Measurements from ENCODE around the gene VWA3A.
A peak's percentile ranks its signal among the peaks of the same experiment; 100 is the strongest.
"Not testable (repeated sequence)": the region's sequence is repeated elsewhere in the genome, so short reads cannot be mapped to it uniquely, and the experiment has no call there.

VWA3A gene

DNA sequence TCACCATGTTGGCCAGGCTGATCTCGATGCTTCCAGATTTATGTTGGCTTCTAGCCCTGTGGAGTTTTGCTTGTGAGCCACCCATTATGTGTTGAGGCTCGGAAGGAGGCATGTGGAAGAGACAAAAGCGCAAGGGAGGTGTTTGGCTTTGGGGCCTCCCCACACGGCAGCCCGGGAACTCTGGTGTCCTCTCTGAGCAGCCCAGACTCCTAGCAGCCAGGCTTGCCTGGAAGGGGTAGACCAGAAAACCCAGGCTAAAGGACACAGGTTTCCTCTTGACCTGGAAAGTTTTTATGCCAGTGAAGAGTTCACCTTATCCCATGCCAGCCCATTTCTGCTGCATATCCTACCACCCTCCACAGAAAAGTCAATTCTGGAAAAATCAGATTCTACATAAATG lies 91.0 kb downstream of the VWA3A start:
- no peak for DNase-seq (ENCODE audit: low spot score)

DNA sequence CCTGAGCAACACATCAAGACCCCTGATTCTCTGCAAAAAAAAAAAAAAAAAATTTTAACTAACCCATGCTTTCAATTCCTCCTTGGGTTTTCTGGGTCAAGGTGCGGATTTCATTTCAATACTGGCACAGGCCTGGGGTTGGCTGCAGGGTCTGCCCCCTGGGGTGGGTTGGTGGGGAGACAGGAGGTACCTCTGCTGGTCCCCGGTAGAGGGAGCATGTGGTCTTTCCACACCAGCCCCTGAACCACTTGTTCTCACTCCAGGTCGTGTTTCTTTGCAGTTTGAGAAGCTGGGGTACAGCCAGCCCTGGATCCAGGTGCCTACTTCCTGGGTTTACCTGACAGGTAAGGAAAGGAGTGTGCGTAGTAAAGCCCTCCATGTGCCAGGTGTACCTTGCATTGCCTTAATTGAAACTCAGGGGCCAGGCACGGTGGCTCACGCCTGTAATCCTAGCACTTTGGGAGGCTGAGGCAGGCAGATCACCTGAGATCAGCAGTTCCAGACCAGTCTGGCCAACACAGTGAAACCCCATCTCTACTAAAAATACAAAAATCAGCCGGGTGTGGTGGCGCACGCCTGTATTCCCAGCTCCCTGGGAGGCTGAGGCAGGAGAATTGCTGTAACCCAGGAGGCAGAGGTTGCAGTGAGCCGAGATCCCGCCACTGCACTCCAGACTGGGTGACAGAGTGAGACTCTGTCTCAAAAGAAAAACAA lies 91.7 kb downstream of the VWA3A start:
- no peak for DNase-seq (ENCODE audit: low spot score)

DNA sequence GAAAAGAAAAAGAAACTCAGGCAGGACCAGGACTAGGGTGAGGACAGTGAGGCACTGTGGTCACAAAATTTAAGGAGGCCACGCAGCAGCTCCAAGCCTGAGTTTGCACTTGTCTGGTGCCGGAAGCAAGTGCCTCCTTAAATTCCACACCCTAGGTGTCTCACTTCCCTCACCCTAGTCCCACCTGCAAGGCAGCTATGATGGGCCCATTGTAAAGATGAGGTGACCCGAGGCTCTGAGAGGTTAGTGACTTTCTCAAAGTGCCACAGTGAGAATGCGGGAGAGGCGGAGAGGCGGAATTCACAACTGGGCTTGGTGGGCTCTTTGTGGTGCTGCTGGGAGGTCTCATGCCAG lies 92.3 kb downstream of the VWA3A start:
- DNase-seq (ENCODE audit: low spot score), result no peak

DNA sequence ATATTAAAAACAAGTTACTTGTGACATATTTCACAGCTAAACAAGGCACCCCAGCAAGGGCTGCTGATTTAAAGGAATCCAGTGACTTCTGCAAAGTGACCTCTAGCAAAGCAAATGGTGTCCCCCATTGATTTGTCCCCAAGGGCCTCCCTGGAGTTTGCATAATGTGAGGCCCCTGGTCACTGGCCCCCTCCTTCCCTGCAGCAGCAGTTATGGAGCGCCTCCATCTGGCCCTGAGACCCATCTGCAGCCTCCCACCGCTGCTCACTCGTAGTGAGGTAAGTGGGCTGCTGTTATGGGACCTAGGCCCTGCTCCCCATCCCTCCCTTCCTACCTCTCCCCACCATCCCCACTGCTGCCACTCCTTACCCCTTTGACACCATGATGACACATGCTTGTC lies 94.2 kb downstream of the VWA3A start:
- DNase-seq (ENCODE audit: low spot score), result no peak

DNA sequence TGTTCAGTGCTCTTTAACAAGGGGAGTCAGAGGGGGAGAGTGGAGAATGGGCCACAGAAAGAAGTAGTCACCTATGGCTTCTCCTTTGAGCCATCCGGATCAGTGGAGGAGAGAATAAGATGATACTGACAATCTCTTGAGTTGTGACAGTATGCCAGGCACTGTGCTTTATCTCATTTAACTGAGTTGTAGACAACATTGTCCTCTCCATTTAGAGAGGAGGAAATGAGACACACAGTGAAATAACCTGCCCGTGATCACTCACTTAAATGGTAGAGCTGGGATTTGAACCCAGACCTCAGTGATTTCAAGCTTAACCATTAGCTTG lies 95.9 kb downstream of the VWA3A start:
- DNase-seq (ENCODE audit: low spot score), result no peak

DNA sequence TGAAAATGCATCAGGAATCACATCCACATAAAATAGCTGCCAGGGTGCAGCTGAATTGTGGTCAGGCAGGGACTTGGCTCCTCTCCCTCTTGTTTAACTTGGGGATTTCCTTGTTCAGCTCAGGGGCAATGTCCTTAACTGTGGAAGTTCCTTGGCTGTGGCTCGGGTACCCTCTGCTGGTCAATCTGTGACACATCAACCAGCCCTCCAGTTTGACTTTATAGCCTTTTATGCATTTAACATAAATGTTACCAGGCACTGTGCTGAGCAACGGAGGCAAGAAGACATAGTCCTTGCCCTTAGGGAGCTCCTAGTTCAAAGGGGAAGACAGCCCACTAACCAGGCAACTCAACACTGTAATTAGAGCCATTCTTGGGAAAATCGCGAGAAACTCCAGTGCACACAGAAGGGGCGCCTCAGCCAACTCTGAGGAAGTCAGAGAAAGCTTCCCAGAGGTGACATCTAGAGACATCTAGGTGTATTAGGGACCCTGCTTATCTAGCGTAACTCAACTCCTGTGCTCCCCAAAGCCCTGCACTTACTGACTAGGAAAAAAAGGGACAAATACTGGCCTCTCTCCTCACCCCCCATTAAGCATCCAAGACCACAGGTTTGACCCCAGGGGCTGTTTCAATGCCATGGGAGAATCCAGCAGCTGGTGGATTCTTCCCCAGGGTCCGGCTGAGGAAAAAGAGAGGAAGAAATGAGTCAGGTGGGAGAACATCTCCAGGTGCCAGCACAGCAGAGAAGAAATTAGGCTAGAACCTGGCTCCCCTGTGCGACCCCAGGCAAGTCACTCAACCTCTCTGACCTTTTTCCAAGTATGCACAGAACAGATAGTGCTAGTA lies 96.5 kb downstream of the VWA3A start:
- DNase-seq (ENCODE audit: low spot score), result peak; percentile 96

DNA sequence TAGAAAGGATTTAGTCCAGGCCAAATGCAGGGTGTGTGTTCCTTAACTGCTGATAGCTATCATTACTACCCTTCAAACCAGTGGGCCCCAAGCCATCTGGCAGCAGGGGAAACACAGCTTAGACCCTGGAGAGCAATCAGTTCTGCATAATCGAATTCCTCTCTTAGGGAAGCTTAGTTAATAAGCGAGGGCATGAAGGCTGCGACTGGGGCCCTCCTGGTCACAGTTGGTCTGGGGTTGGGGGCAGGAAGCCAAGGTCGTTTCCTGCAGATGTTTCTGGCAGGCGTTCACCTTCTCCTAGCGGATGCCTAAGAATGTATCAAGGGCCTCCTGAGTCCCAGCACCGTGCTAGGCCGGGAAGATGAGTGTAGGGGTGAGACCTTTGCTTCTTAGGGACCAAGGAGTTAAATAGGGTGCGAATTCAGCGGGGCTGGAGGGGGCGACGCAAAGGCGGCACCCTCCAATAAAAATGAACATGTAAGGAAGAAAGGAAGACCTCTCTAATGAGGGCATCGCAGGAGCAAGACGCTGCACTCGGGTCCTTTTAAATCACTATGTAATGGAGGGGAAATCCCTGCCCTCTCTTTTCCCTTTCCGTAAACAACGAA lies 97.2 kb downstream of the VWA3A start:
- DNase-seq (ENCODE audit: low spot score), result peak; percentile 43

DNA sequence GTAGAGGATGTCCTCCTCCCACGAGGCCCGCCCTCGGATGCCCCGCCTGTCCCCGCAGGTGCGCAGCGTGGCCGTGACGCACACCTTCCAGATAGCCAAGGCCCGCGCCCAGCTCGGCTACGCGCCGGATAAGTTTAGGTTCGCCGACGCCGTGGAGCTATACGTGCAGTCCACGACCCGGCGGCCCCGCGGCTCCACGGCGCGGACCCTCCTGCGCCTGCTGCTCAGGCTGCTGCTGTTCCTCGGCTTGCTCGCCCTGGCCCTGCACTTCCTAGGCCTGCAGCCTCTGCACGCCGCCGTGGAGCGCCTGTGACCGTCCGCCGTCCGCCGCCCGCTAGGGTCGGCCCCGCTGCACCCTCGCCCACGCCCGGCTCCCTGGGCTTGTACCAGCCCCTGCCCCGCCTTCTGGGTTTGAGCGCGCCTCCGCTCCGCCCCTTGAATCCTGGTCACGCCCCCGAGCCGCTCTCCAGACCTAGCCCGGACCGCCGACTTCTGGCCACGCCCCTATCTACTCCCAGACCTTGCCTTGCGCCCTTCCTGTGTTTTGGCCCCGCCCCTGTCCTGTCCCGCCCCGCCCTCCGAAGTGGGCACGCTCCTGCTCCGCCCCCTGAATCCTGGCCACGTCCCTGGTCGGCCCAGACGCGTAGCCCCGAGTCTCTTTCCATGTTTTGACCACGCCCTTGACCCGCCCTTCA lies 97.9 kb downstream of the VWA3A start:
- peak; percentile 69 for DNase-seq (ENCODE audit: low spot score)

DNA sequence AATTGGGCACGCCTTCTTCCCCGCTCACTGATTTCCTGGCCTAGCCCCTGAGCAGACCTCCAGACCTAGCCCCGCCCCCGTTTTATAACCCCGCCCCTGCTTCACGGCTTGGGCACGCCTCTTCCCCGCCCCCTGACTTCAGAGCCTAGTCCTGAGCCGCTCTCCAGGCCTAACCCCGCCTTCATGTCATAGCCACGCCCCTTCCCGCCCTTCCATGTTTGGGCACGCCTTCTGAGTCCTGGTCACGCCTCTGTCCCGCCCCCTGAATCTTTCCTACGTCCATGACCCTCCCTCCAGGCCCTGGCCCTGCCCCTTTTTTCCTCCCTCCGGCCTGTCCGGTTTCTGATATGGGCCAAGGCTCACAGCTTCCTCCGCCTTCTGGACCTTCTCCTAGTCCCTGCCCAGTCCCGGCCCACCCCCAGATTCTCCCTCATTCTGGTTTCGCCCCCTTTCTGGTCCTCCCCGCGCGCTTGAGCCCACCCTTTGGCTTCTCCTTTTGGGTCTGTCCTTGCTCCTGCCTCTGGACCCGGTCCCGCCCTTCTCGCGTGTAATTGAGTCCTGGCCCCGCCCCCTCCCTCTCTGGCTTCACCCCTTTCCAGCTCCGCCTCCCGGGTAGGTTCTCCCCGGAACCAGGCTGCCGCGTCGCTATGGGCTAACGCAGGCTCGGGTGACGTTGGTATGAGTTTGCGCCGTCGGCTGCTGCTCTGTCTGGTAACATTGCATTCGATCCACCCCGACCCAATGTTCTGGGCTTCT lies 98.6 kb downstream of the VWA3A start:
- DNase-seq (ENCODE audit: low spot score), result peak; percentile 99

DNA sequence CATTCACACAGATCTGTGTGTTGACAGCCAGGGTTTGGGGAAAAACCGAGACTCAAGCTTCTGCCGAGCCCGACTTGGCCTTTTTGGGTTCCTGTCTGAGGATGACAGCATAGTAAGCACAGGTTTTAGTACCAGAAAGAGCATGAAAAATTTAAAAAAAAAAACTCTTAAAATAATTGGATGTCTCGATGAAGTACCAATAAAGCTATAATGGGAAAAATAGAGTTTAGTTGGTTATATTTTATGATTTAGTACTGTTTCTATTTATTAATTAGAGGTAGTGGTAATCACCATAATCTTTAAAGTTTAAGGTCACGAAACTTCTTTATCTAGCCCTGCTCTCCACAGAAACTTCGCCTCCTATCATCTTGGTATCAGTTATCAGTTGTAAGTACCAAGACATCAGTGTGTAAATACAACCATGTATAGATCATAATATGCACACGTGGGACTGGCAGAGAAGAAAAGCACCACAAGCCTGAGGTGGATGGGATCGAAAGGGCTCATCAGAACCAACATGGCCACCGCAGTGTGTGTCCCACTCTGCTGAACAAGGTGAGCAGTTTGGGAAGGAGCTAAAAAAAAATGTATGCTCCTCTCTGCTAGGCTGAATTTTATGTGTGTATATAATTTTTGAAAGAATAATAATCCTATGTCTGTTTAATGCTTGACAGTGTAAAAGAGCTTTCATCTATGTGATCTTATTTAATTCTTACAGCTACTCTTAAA lies 99.4 kb downstream of the VWA3A start:
- DNase-seq (ENCODE audit: low spot score), result peak; percentile 28

DNA sequence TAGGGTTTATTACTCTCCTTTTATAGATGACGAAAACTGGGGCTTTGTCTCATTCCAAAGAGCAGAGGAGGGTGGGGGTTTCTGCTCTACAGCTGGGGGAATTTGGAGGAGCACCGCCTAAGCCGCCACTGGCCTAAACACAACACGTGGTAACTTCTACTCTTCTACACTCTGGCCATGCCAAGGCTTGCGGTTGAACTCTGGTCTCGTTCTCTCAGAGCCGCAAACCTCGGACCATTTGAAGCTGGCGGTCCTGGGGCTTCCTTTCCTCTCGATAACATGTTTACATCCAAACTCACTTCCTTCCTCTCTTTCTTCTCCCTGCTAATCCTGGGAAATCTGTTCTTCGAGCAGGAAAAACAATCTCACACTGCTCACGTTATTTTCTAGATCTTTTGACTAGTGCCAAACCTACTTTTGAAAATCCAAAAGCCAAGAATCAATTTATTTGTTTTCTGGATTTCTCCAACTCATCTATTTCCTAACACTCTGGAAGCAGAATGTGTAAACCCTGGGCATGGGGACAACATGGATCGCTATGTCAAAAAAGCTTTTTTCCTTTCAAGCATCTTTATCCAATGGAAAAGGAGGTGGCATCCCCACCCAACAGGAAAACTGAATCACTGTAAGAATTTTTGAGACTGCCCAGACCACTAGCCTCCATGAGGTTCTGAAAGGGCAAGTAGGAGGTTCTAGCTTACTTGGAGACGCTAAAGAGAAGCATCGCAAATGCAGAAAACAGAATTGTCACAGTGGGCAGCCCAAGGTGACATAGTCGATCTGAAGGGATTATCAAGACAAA lies 100.1 kb downstream of the VWA3A start:
- peak; percentile 74 for DNase-seq (ENCODE audit: low spot score)

DNA sequence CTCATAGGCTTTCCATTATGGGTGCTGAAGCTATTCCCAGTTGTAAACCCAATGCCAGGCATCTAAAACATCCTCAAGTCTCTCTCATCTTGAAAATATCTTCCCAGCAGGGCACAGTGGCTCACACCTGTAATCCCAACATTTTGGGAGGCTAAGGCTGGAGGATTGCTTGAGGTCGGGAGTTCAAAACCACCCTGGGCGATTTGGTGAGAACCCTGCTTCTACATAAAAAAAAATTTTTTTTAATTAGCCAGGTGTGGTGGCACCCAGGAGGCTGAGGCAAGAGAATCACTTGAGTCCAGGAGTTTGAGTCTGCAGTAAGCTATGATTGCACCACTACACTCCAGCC lies 100.7 kb downstream of the VWA3A start:
- no peak for DNase-seq (ENCODE audit: low spot score)

DNA sequence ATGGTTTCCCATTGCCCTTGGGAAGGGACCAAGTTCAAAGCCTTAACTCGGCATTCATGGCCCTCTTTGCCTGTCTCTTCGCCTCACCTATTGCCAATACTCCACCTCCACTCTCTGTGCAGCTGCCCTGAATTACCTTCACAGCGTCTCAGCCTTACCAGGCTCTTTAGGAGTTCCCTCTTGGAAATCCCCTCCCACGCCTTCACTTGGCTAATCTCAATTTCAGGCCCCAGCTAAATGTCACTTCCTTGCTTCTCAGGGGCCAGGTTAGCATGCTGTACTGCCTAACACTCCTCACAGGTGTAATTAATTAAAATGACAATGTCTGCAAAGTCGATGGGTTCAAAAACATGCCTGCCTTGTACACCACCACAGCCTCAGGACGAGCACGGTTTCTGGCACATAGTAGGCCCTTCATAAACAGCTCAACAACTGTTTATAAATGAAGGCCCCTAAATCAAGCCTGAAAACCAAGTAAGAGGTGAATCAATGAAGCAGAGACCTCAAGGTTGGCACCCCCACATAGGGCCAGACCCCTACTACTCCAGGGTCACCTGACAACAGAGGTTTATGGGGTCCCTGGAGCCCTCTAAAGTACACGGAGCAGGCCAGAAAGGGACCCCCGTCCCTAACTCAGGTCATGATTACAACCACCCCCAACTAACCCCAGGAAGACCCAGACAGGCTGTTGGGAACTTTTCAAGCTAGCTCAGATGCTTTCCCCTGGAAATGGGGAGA lies 102.5 kb downstream of the VWA3A start:
- DNase-seq (ENCODE audit: low spot score), result no peak

DNA sequence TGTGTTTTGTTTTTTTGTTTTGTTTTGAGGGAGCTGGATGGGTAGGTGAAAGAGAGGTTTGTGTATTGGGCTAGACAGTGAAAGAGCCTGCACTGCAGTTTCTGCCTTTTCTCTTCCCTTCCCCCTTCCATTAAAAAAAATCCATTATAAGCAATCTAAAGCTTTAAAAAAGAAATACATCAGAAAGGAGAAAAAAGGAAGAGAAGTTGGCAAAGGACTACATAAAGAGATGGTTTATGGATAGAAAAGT lies 103.0 kb downstream of the VWA3A start:
- no peak for DNase-seq (ENCODE audit: low spot score)

DNA sequence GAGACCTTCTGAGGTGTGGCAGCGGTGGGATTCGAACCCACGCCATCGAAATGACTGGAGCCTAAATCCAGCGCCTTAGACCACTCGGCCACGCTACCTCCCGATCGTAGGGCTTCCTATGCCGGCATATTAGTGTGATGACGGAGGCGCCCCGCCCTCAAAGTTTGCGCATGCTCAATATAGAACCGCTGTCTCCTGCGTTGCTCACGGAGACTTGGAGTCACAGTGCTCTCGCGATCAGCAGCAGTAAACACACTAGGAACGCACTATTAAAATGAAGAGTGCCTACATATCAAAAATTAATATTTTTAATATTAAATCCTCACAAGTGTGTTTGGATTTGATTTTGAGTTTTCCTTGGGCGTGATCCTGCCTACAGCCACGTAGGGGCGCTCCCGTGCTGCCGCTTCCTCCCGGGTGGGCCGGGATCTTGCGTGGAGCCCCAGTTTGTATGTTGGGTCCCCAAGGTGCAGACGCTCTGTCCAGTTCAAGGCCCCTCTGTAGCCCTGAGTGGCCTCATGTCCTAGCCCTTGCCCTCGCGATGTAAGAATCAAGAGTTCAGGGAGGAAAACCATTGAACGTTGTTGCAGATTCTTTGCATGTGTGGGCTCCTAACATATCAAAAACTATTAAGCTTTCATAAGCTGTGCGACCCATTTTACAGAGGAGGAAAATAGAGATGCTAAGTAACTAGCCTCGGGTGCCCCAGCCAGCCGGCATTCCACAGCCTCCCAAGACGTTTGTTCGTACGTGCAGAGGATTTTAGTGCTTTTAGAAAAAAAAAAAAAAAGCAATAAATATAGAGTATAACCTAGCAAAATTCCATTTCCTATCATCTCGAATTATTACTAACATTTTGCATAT lies 103.6 kb downstream of the VWA3A start:
- DNase-seq (ENCODE audit: low spot score), result peak; percentile 90

DNA sequence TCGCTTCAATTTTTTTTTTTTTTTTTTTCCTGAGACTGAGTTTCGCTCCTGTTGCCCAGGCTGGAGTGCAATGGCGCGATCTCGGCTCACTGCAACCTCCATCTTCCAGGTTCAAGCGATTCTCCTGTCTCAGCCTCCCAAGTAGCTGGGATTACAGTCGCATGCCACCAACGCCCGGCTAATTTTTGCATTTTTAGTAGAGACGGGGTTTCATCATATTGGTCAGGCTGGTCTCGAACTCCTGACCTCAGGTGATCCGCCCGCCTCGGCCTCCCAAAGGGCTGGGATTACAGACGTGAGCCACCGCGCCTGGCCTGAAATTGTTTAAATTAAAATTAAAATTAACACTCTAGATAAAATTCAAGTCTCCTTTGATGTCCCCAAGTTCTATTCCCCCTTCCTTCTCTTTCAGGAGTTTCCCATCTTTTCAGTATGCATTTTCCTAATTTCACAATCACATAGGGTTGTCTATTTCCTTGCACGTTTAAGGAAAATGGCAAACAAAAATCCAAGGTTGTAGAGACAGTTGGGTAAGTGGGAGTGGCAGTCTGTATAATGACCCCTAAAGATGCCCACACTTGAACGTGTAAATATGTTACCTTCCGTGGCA lies 104.3 kb downstream of the VWA3A start:
- DNase-seq (ENCODE audit: low spot score), result not testable (repeated sequence)

DNA sequence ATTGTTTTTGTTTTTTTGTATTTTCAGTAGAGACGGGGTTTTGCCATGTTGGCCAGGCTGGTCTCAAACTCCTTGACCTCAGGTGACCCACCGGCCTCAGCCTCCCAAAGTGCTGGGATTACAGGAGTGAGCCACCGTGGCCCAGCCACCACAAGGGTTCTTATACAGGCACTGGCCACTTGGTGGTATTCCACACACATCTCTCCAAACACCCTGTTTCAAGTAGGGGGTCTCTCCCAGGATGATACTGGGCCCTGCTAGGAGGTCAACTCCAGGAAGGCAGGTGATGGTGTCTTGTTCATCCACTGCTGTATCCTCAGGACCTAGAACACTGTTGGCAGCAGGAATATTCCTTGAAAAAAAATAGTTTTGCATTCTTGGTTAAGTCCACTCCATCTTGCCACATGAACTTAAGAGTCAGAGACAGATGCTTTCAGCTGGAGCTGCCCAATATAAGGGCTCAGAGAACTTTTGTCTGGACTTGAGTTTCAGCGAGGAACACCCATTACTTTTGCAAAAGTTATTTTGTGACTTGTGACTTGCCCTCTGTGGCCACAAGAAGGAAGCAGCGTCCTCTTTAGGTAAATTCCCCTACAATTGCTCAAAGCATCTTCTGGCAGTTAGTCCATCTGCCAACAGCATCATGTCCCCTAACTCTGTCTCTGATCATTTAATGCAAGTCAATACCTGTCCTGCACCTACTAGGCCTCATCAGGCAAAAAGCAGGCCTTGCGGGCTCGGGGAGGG lies 106.4 kb downstream of the VWA3A start:
- DNase-seq (ENCODE audit: low spot score), result no peak

DNA sequence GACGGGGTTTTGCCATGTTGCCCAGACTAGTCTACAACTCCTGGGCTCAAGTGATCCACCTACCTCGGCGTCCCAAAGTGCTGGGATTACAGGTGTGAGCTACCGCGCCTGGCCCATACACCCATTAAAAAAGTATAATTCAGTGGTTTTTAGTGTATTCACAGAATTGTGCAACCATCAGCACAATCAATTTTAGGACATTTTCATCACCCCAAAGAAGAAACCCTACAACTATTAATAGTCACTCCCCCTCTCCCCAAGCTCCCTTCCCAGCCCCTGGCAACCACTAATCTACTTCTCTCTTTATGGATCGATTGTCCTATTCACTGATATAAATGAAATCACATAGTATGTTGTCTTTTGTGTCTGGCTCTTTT lies 109.9 kb downstream of the VWA3A start:
- DNase-seq (ENCODE audit: low spot score), result no peak

Measured in kidney tubule cell (primary cell).